Measurements from ENCODE around the gene GPT2. TPM values are rescaled to one million over a fixed set of nuclear protein-coding genes. Genes with fewer than 3 reads are reported as not detected.

The GPT2 gene, protein sequence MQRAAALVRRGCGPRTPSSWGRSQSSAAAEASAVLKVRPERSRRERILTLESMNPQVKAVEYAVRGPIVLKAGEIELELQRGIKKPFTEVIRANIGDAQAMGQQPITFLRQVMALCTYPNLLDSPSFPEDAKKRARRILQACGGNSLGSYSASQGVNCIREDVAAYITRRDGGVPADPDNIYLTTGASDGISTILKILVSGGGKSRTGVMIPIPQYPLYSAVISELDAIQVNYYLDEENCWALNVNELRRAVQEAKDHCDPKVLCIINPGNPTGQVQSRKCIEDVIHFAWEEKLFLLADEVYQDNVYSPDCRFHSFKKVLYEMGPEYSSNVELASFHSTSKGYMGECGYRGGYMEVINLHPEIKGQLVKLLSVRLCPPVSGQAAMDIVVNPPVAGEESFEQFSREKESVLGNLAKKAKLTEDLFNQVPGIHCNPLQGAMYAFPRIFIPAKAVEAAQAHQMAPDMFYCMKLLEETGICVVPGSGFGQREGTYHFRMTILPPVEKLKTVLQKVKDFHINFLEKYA
- total RNA-seq = 10 to 100 TPM; 36.5 to 38.2 TPM

DNA sequence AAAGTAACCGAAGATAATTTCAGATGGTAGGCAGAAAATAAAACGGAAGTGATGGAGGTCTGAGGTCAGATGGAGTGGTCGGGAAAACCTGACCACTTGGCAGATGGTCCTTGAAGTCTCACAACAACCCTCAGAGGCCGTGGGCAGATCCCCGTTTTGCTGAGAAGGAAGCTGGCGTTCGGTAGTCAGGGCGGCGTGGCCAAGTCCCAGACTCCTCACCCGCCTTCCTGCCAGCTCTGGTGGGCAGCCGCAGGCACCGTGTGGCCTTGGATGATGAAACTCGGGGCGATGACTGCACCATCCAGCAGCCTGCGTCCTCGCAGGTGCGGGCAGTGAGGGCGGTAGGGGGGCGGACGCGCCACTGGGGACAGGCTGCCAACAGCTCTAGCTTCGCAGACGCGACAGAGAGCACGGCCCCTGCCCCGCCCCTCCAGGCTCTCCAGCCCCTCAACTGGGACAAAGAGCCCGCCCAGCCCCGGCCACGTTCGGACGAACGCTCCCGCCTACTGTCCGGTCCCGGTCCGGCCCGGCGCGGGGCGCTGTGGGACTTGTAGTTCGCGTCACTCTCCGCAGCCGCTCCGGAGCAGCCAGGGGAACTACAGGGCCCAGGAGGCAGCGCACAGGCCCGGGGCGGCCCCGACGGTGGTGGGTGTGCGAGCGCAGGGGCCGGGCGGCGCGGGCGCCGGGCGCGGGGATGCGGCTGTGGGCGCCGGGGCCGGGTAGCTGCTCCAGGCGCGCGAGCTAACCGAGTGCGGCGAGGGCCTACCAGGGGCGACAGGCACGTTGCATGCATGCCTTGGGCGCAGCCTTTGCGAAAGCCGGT is at the start of gene GPT2:
TSS of gene GPT2 (plus strand) at position 673 of the 823 bp plus-strand sequence. CDS start 354 bp downstream, outside the sequence.
- H3K4me3 Mint-ChIP-seq = peak within 1 kb of the TSS; percentile 88 to 91
- DNase-seq (peak; percentile 92), ATAC-seq (replicated peaks in 1 of 2) (peak; percentile 95 to 96)
- peaks cover 34% of the 10 kb centered on the region for H3K27me3 Mint-ChIP-seq (ENCODE audit: low read depth)
- peak within 1 kb of the TSS; percentile 92 for H3K27ac Mint-ChIP-seq
- peaks cover 17% of the 10 kb centered on the region for H3K4me1 Mint-ChIP-seq (ENCODE audit: low read depth)
- no peaks in the 10 kb centered on the region for H3K9me3 Mint-ChIP-seq
- H3K36me3 Mint-ChIP-seq (ENCODE audit: insufficient read depth in 2 of 2) = peaks cover 2 to 5% of the 10 kb centered on the region in 2 donors

DNA sequence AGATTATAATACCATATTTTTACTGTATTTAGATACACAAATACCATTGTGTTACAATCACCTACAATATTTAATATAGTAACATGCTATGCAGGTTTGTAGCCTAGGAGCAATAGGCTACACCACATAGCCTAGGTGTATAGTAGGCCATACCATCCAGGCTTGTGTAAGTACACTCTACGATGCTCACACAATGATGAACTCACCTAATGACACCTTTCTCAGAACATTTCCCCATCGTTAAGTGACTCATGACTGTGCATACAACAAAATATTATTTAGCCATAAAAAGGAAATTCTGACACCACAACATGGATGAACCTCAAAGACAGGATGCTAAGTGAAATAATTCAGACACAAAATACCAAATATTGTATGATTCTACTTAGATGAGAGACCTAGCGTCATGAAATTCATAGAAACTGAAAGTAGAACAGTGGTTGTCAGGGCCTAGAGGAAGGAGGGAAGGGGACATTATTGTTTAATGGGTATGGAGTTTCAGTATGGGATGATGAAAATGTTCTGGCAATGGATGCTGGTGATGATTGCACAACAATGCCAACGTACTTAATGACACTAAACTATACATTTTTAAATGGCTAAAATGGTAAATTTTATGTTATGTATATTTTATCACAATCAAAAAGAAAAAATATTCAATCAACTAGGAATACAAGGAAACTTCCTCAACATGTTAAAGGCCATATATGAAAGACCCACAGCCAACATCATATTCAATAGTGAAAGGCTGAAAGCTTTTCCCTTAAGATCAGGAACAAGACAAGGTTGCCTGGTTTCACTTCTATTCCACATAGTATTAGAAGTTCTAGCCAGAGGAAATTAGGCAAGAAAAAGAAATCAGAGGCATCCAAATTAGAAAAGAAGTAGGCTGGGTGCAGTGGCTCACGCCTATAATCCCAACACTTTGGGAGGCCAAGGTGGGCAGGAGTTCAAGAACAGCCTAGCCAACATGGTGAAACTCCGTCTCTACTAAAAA is 47.3 kb upstream of the GPT2 start:
- peaks cover 6% of the 10 kb centered on the region for H3K4me1 Mint-ChIP-seq (ENCODE audit: low read depth)
- H3K27me3 Mint-ChIP-seq (ENCODE audit: low read depth) = peaks cover 6% of the 10 kb centered on the region
- peak in 1 of 2 donors; percentile 50 for ATAC-seq (replicated peaks in 1 of 2)

GRCh38 chr16:46839986-46840443 is 44.1 kb upstream of the GPT2 start:
- Mint-ChIP-seq H3K4me3 (no peak overlapping the region), H3K27ac (no peak overlapping the region), H3K9me3 (peaks cover 0 to 5% of the 10 kb centered on the region in 2 donors), H3K27me3 (ENCODE audit: low read depth) (no peaks in the 10 kb centered on the region), H3K36me3 (ENCODE audit: insufficient read depth in 2 of 2) (peaks cover 0 to 7% of the 10 kb centered on the region in 2 donors), H3K4me1 (ENCODE audit: low read depth) (peaks cover 5% of the 10 kb centered on the region)
- no peak for ATAC-seq (replicated peaks in 1 of 2)
- no peak for DNase-seq

More for the DNA sequence above, 47.3 kb upstream of the GPT2 start:
- H3K27ac Mint-ChIP-seq = no peak overlapping the region
- H3K36me3 Mint-ChIP-seq (ENCODE audit: insufficient read depth in 2 of 2) = no peaks in the 10 kb centered on the region
- no peaks in the 10 kb centered on the region for H3K9me3 Mint-ChIP-seq
- no peak overlapping the region for H3K4me3 Mint-ChIP-seq
- DNase-seq = no peak

DNA sequence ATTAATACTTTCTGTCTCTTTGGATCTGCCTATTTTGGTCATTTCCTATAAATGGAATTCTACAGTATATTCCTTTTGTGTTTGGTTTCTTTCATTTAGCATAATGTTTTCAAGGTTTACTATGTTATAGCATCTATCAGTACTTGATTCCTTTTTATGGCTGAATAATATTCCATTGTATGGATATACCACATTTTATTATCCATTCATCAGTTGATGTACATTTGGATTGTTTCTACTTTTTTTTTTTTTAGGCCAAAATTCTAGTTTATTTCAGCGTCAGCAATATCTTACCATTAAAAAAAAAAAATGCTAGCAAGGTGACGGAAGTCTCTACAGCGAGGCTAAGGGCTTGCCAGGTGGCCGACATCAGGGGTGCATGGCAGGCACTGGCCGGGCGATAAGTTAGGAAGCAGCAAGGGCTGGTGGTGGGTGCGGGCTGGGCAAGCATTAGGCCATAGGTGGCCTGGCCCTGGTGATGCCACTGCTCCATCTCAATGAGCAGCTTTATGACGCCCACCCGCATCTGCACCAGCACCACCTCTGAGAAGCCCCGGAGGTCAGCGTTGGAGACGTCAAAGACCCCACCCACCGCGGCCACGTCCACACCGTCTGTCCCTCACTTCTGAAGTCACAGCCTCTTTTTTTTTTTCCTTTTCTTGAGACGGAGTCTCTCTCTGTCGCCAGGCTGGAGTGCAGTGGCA is 41.8 kb upstream of the GPT2 start:
- DNase-seq (no peak), ATAC-seq (replicated peaks in 1 of 2) (no peak)
- Mint-ChIP-seq H3K27me3 (ENCODE audit: low read depth) (no peaks in the 10 kb centered on the region), H3K4me1 (ENCODE audit: low read depth) (no peaks in the 10 kb centered on the region), H3K36me3 (ENCODE audit: insufficient read depth in 2 of 2) (peaks cover 0 to 7% of the 10 kb centered on the region in 2 donors), H3K27ac (no peak overlapping the region), H3K9me3 (peaks cover 0 to 5% of the 10 kb centered on the region in 2 donors), H3K4me3 (no peak overlapping the region)

DNA sequence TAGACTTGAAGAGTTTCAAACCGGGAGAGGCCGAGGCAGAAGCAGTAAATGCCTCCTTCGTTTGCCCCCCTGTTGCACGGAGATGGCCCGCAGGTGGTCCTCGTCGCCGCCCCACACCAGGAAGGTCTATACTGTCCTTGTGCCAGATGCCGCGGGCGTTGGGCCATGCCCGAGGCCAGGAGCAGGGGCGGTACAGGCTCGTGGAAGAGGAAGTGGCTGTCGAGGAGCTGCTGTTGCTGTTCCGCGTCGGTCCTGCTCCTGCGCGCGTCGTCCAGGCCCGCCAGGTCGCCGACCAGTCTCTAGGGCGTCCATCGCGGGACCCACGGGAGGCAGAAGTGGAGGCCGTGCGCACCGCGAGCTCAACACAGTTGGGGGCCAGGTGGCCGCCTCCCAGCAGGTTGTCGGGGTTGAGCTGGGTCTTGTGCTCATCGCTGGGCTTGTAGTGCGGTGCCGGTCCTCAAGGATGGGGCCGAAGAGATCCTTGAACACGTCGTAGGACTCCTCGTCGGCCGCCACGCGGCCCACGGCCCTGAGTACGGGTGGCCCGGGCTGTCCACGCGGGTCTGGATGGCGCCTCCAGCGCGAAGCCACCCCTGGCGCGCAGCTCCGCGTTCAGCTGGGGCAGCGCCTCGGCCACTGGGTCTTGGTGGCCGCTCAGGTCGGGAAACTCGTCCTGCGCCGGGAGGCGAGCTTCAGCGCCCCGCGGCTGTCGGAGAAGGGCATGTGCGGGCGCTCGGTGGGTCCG is 40.1 kb upstream of the GPT2 start:
- DNase-seq (no peak), ATAC-seq (replicated peaks in 1 of 2) (no peak)
- Mint-ChIP-seq H3K36me3 (ENCODE audit: insufficient read depth in 2 of 2) (peaks cover 0 to 7% of the 10 kb centered on the region in 2 donors), H3K4me3 (peak overlapping the region in 1 of 2 donors; percentile 46), H3K4me1 (ENCODE audit: low read depth) (no peaks in the 10 kb centered on the region), H3K27me3 (ENCODE audit: low read depth) (no peaks in the 10 kb centered on the region), H3K9me3 (peaks cover 0 to 5% of the 10 kb centered on the region in 2 donors), H3K27ac (no peak overlapping the region)

GRCh38 chr16:46844771-46845170 is 39.4 kb upstream of the GPT2 start:
- Mint-ChIP-seq H3K27ac (no peak overlapping the region), H3K36me3 (ENCODE audit: insufficient read depth in 2 of 2) (peaks cover 0 to 7% of the 10 kb centered on the region in 2 donors), H3K27me3 (ENCODE audit: low read depth) (no peaks in the 10 kb centered on the region), H3K4me1 (ENCODE audit: low read depth) (no peaks in the 10 kb centered on the region), H3K4me3 (no peak overlapping the region), H3K9me3 (peaks cover 0 to 5% of the 10 kb centered on the region in 2 donors)
- ATAC-seq (replicated peaks in 1 of 2) (no peak), DNase-seq (no peak)

- no peak overlapping the region for H3K4me3 Mint-ChIP-seq
- peaks cover 0 to 5% of the 10 kb centered on the region in 2 donors for H3K9me3 Mint-ChIP-seq
- DNase-seq = no peak
- no peaks in the 10 kb centered on the region for H3K4me1 Mint-ChIP-seq (ENCODE audit: low read depth)
- ATAC-seq (replicated peaks in 1 of 2) = no peak
- peaks cover 0 to 7% of the 10 kb centered on the region in 2 donors for H3K36me3 Mint-ChIP-seq (ENCODE audit: insufficient read depth in 2 of 2)
- no peaks in the 10 kb centered on the region for H3K27me3 Mint-ChIP-seq (ENCODE audit: low read depth)
- no peak overlapping the region for H3K27ac Mint-ChIP-seq
Observed at GRCh38 chr16:46845952-46846351, 38.2 kb upstream of the GPT2 start.

- H3K27ac Mint-ChIP-seq = no peak overlapping the region
- no peaks in the 10 kb centered on the region for H3K9me3 Mint-ChIP-seq
- DNase-seq = no peak
- H3K4me3 Mint-ChIP-seq = no peak overlapping the region
- no peaks in the 10 kb centered on the region for H3K4me1 Mint-ChIP-seq (ENCODE audit: low read depth)
- no peaks in the 10 kb centered on the region for H3K36me3 Mint-ChIP-seq (ENCODE audit: insufficient read depth in 2 of 2)
- no peaks in the 10 kb centered on the region for H3K27me3 Mint-ChIP-seq (ENCODE audit: low read depth)
- no peak for ATAC-seq (replicated peaks in 1 of 2)
Observed at GRCh38 chr16:46848768-46849764, 35.1 kb upstream of the GPT2 start.

GRCh38 chr16:46850619-46851555 is 33.3 kb upstream of the GPT2 start:
- Mint-ChIP-seq H3K27ac (no peak overlapping the region), H3K4me1 (ENCODE audit: low read depth) (no peaks in the 10 kb centered on the region), H3K9me3 (no peaks in the 10 kb centered on the region), H3K4me3 (no peak overlapping the region), H3K27me3 (ENCODE audit: low read depth) (no peaks in the 10 kb centered on the region), H3K36me3 (ENCODE audit: insufficient read depth in 2 of 2) (no peaks in the 10 kb centered on the region)
- ATAC-seq (replicated peaks in 1 of 2) (no peak), DNase-seq (no peak)

DNA sequence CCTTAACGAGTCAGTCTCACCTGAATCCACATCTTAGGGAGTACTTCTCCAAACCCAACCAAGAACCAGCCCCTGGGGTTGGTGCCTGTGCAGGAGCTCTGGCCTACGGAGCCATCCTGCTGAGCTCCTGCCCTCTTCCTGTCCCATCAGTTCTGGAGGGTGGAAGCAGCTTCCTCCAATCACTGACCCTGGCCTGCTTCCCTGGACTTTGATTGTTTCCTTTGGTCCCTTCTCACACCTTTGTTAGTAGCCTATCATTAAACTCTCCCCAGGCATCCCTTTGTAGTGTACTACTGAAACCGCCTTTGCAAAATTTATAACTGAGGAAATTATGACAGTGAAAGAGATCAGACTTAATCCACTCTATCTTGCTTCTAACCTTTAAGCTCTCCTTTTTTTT is 32.0 kb upstream of the GPT2 start:
- DNase-seq = no peak
- no peaks in the 10 kb centered on the region for H3K4me1 Mint-ChIP-seq (ENCODE audit: low read depth)
- no peak overlapping the region for H3K4me3 Mint-ChIP-seq
- no peaks in the 10 kb centered on the region for H3K36me3 Mint-ChIP-seq (ENCODE audit: insufficient read depth in 2 of 2)
- H3K27me3 Mint-ChIP-seq (ENCODE audit: low read depth) = no peaks in the 10 kb centered on the region
- H3K9me3 Mint-ChIP-seq = no peaks in the 10 kb centered on the region
- ATAC-seq (replicated peaks in 1 of 2) = no peak
- no peak overlapping the region for H3K27ac Mint-ChIP-seq
